Type B pancreatic cell (in vitro differentiated cells): ENCODE data around the gene PLXNA2. TPM values are rescaled to one million over a fixed set of nuclear protein-coding genes. Genes with fewer than 3 reads are reported as not detected.

Source experiments
- DNase-seq: peaks from one replicate; pipeline ENCODE4 v3.0.0; 2021; ENCODE audit warnings: mixed read lengths; ENCODE audit not compliant: unreplicated experiment; ENCODE audit errors: extremely low spot score
- H3K27ac Mint-ChIP-seq: 2 replicates; pipeline ENCODE4 v1.8.0; 2021; ENCODE audit warnings: mild to moderate bottlenecking, mixed read lengths
- H3K27me3 Mint-ChIP-seq: 2 replicates; pipeline ENCODE4 v1.8.0; 2021; ENCODE audit warnings: mixed read lengths
- H3K36me3 Mint-ChIP-seq: 2 replicates; pipeline ENCODE4 v1.8.0; 2021; ENCODE audit warnings: mixed read lengths
- H3K4me1 Mint-ChIP-seq: one replicate; pipeline ENCODE4 v1.8.0; 2021; ENCODE audit warnings: mixed read lengths; ENCODE audit not compliant: unreplicated experiment
- H3K4me3 Mint-ChIP-seq: 2 replicates; pipeline ENCODE4 v1.8.0; 2021; ENCODE audit warnings: mild to moderate bottlenecking, mixed read lengths
- H3K9me3 Mint-ChIP-seq: 2 replicates; pipeline ENCODE4 v1.8.0; 2021; ENCODE audit warnings: mixed read lengths
- total RNA-seq: library from RNA; stranded (reverse); gene quantifications from 2 replicates; pipeline ENCODE4 v1.2.1, GENCODE V29; 2021; ENCODE audit warnings: low replicate concordance
- TF ChIP-seq, protein P1 (sequence below): fragments of 200-600 bp; sonication (generic); conservative IDR thresholded peaks from 2 replicates; pipeline ENCODE4 v1.5.0; 2021; ENCODE audit warnings: antibody characterized with exemption, mild to moderate bottlenecking

Gene PLXNA2
- total RNA-seq, 1 donor from 2014 or later: 80.1 TPM

GRCh38 chr1:208189716-208190115 lies 54.5 kb downstream of the PLXNA2 start:
- no peaks in the 10 kb centered on the region for H3K27me3 Mint-ChIP-seq
- no peaks in the 10 kb centered on the region for H3K9me3 Mint-ChIP-seq
- no peak for DNase-seq
- peaks cover 53% of the 10 kb centered on the region for H3K4me1 Mint-ChIP-seq
- no peak overlapping the region for H3K27ac Mint-ChIP-seq
- H3K4me3 Mint-ChIP-seq: no peak overlapping the region
- TF ChIP-seq, protein P1, sequence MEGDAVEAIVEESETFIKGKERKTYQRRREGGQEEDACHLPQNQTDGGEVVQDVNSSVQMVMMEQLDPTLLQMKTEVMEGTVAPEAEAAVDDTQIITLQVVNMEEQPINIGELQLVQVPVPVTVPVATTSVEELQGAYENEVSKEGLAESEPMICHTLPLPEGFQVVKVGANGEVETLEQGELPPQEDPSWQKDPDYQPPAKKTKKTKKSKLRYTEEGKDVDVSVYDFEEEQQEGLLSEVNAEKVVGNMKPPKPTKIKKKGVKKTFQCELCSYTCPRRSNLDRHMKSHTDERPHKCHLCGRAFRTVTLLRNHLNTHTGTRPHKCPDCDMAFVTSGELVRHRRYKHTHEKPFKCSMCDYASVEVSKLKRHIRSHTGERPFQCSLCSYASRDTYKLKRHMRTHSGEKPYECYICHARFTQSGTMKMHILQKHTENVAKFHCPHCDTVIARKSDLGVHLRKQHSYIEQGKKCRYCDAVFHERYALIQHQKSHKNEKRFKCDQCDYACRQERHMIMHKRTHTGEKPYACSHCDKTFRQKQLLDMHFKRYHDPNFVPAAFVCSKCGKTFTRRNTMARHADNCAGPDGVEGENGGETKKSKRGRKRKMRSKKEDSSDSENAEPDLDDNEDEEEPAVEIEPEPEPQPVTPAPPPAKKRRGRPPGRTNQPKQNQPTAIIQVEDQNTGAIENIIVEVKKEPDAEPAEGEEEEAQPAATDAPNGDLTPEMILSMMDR: no peak
- H3K36me3 Mint-ChIP-seq: peaks cover 48% of the 10 kb centered on the region

- H3K9me3 Mint-ChIP-seq: no peaks in the 10 kb centered on the region
Observed at GRCh38 chr1:208189183-208189582, 55.0 kb downstream of the PLXNA2 start.

GRCh38 chr1:208188607-208189006 lies 55.6 kb downstream of the PLXNA2 start:
- no peak overlapping the region for H3K4me3 Mint-ChIP-seq
- TF ChIP-seq, protein P1: no peak

More at GRCh38 chr1:208189183-208189582, 55.0 kb downstream of the PLXNA2 start:
- DNase-seq: no peak
- H3K4me3 Mint-ChIP-seq: no peak overlapping the region
- H3K4me1 Mint-ChIP-seq: peaks cover 58% of the 10 kb centered on the region
- peaks cover 49% of the 10 kb centered on the region for H3K36me3 Mint-ChIP-seq
- peak overlapping the region; percentile 50 for H3K27ac Mint-ChIP-seq
- no peaks in the 10 kb centered on the region for H3K27me3 Mint-ChIP-seq
- TF ChIP-seq, protein P1: no peak

DNA sequence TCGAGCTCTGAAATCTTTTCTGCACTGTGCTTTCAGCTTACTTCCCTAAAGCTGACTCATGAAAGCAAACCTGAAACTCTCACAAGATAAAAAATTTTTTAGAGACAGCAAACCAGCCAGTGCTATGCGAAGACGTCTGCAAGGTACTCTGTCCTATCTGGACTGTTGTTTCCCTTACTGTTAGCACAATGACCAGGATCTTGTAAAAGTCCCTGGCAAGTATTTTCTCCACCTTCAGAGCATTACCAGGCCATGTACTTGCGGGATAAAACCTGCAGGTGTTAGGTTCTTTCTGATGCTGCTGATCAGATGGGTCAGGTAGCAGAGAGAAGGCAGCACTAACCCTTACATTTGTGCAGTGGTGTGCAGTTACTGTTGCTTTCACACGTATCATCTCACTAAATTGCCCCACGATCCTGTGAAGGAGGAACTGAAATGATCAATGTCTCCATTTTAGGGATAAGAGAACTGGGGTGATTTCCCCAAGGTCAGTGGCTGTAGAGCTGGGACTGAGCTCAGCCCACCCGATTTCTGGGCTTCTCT lies 56.6 kb downstream of the PLXNA2 start:
- H3K27ac Mint-ChIP-seq: peak overlapping the region; percentile 56
- no peak for DNase-seq
- TF ChIP-seq, protein P1: no peak
- H3K27me3 Mint-ChIP-seq: no peaks in the 10 kb centered on the region
- H3K36me3 Mint-ChIP-seq: peaks cover 50% of the 10 kb centered on the region
- no peaks in the 10 kb centered on the region for H3K9me3 Mint-ChIP-seq
- no peak overlapping the region for H3K4me3 Mint-ChIP-seq
- H3K4me1 Mint-ChIP-seq: peaks cover 69% of the 10 kb centered on the region

More at GRCh38 chr1:208188607-208189006, 55.6 kb downstream of the PLXNA2 start:
- no peak for DNase-seq
- Mint-ChIP-seq H3K36me3 (peaks cover 50% of the 10 kb centered on the region), H3K9me3 (no peaks in the 10 kb centered on the region), H3K4me1 (peaks cover 62% of the 10 kb centered on the region), H3K27me3 (no peaks in the 10 kb centered on the region), H3K27ac (no peak overlapping the region)

- Mint-ChIP-seq H3K27ac (peak overlapping the region; percentile 96), H3K36me3 (peaks cover 38% of the 10 kb centered on the region), H3K27me3 (no peaks in the 10 kb centered on the region), H3K9me3 (no peaks in the 10 kb centered on the region), H3K4me3 (peak overlapping the region; percentile 58), H3K4me1 (peaks cover 80% of the 10 kb centered on the region)
- DNase-seq: no peak
- TF ChIP-seq, protein P1: no peak
Observed at GRCh38 chr1:208185801-208186231, 58.4 kb downstream of the PLXNA2 start.
